K562 (cell line): ENCODE measurements around the gene UNC80. TPM values are rescaled to one million over a fixed set of nuclear protein-coding genes. Genes with fewer than 3 reads are reported as not detected.

Experiments
- ATAC-seq: fragments of 200-7000 bp; cut with Tn5 transposase; 3 replicates; pipeline ENCODE4 v1.9.1; 2020; ENCODE audit warnings: moderate library complexity
- BruUV-seq: library from RNA; stranded (reverse); fragments of 400-500 nt; replicated peaks from 2 replicates; lab custom pipeline; 2021; lab: Mats Ljungman, UMichigan
- CTCF ChIA-PET: fragments of 300-600 bp; formaldehyde crosslinking; extraction: SDS; loops from one replicate; lab custom pipeline; 2021; ENCODE audit warnings: low intra/inter-chr PET ratio; lab: Yijun Ruan, JAX
- POLR2A ChIA-PET: fragments of 300-600, 350-650 bp; sonication (Branson Sonifier 250); formaldehyde crosslinking; extraction: SDS; loops from one replicate; lab custom pipeline; 2021; ENCODE audit warnings: antibody characterized with exemption, inconsistent platforms; lab: Yijun Ruan, JAX
- DNase-seq, 4 experiments: peaks; one replicate each; pipeline versions ENCODE4 v3.0.0 to v3.0.0-alpha.2; 2011 to 2018; ENCODE audit warnings: low spot score in 3 of 4, mixed read lengths in 3 of 4; ENCODE audit errors: extremely low read depth in 1 of 4
- FAIRE-seq: peaks from 2 replicates; lab custom pipeline; 2011; peaks lifted over from hg19 to GRCh38; lab: Jason Lieb, UNC
- H2AFZ ChIP-seq: 2 replicates; pipeline ENCODE4 v1.6.0; 2011; ENCODE audit warnings: low read depth, low read length, control low read depth, inconsistent platforms
- H3K27ac ChIP-seq: fragments of 200-600 bp; 3 replicates; pipeline ENCODE4 v1.8.0; 2011; ENCODE audit warnings: low read depth, mild to moderate bottlenecking, control low read depth, inconsistent platforms, low read length, moderate library complexity, mixed read lengths; ENCODE audit errors: extremely low read depth
- H3K27me3 ChIP-seq, 2 experiments: fragments of 300-600 bp in 1 of 2; 2 replicates in 1 of 2; 3 replicates in 1 of 2; pipeline versions ENCODE4 v1.6.0 to v1.8.0; 2011; ENCODE audit warnings: inconsistent platforms in 2 of 2, low read length in 2 of 2, mild to moderate bottlenecking in 1 of 2, mixed read lengths in 1 of 2, moderate library complexity in 1 of 2; ENCODE audit not compliant: control insufficient read depth in 2 of 2, insufficient read depth in 2 of 2
- H3K36me3 ChIP-seq: fragments of 300-600 bp; 3 replicates; pipeline ENCODE4 v1.8.0; 2011; ENCODE audit warnings: mild to moderate bottlenecking, low read length, inconsistent platforms; ENCODE audit not compliant: control insufficient read depth, insufficient read depth
- H3K4me1 ChIP-seq, 2 experiments: fragments of 200-600 bp in 1 of 2; replicated peaks in 1 of 2; 2 replicates in 1 of 2; 3 replicates in 1 of 2; pipeline versions ENCODE4 v1.5.1 to v1.8.0; 2011; ENCODE audit warnings: inconsistent platforms in 2 of 2, low read length in 2 of 2, mild to moderate bottlenecking in 1 of 2, mixed read lengths in 1 of 2, moderate library complexity in 1 of 2; ENCODE audit not compliant: control insufficient read depth in 2 of 2, insufficient read depth in 2 of 2
- H3K4me2 ChIP-seq: 2 replicates; pipeline ENCODE4 v1.6.1; 2011; ENCODE audit warnings: low read length, control low read depth, inconsistent platforms, mixed read lengths; ENCODE audit not compliant: insufficient read depth
- H3K4me3 ChIP-seq: fragments of 200-600 bp; sonication (generic), shearing (Covaris generic); 2 replicates; pipeline ENCODE4 v1.5.1; 2016; ENCODE audit warnings: control low read depth, inconsistent platforms
- H3K79me2 ChIP-seq: fragments of 200-600 bp; 3 replicates; pipeline ENCODE4 v1.8.0; 2011; ENCODE audit warnings: low read length, inconsistent platforms; ENCODE audit not compliant: control insufficient read depth, insufficient read depth
- H3K9ac ChIP-seq, 2 experiments: 2 replicates each; pipeline versions ENCODE4 v1.6.0 to v1.6.1; 2011; ENCODE audit warnings: low read depth in 2 of 2, low read length in 2 of 2, control low read depth in 1 of 2, inconsistent platforms in 1 of 2, mild to moderate bottlenecking in 1 of 2, mixed read lengths in 1 of 2; ENCODE audit not compliant: insufficient read depth in 1 of 2
- H3K9me1 ChIP-seq: one replicate; pipeline ENCODE4 v1.6.0; 2011; ENCODE audit warnings: inconsistent platforms, mild to moderate bottlenecking, low read length, moderate library complexity; ENCODE audit not compliant: control insufficient read depth, insufficient read depth
- H3K9me3 ChIP-seq: replicated peaks from 2 replicates; pipeline ENCODE4 v1.5.1; 2011; ENCODE audit warnings: low read depth, low read length, inconsistent platforms; ENCODE audit not compliant: control insufficient read depth, insufficient read depth
- H4K20me1 ChIP-seq: replicated peaks from 2 replicates; pipeline ENCODE4 v1.6.1; 2011; ENCODE audit warnings: low read length, inconsistent platforms, mixed read lengths; ENCODE audit not compliant: control insufficient read depth, insufficient read depth
- E2F4 ChIP-seq: sonication (generic); formaldehyde crosslinking; IDR thresholded peaks from 2 replicates; pipeline ENCODE4 v1.8.0; 2022; ENCODE audit warnings: mild to moderate bottlenecking, low read depth, missing genetic modification reagents
- MCM7 ChIP-seq, 2 experiments: fragments of 450-650 bp; IDR thresholded peaks; 2 replicates each; pipeline ENCODE4 v1.6.1; 2016 to 2018
- WGBS: fragments of 100-300 bp; shearing (Covaris generic); methylation state at CpG from one replicate; pipeline ENCODE4 v1.1.6; 2016; ENCODE audit warnings: low coverage, mixed read lengths; ENCODE audit not compliant: insufficient coverage; ENCODE audit errors: missing lambda C conversion rate; 5-methylcytosine and 5-hydroxymethylcytosine counted together
- in situ Hi-C: fragments of 300-500 bp; cut with MboI; formaldehyde crosslinking; loops from 4 replicates; pipeline ENCODE4 v1.15.0; 2018; ENCODE audit warnings: inconsistent platforms, mixed read lengths
- intact Hi-C: fragments of 100-400 bp; cut with micrococcal nuclease; formaldehyde crosslinking; loops from 2 replicates; pipeline ENCODE4 v1.14.2; 2022
- polyA plus RNA-seq, 8 experiments: library from polyadenylated mRNA; depleted of rRNA in 4 of 8; stranded (reverse) in 5 of 8; unstranded in 3 of 8; fragments of >200 nt; fragmentation: Nextera tagmentation in 2 of 8; fragmentation: Illumina TruSeq in 1 of 8; extraction: Ambion mirVana in 2 of 8; extraction: Trizol in 1 of 8; gene quantifications; 2 replicates each; pipeline versions ENCODE4 v1.2.1 to v1.2.3, GENCODE V29; 2011 to 2014; ENCODE audit warnings: inconsistent platforms in 1 of 8, missing spikeins in 1 of 8
- total RNA-seq, 7 experiments: library from RNA; depleted of rRNA in 6 of 7; stranded (reverse); fragments of >200 nt in 6 of 7; fragmentation: Illumina TruSeq in 2 of 7; extraction: Trizol in 2 of 7; gene quantifications; 2 replicates each; pipeline versions ENCODE4 v1.2.1 to v1.2.3, GENCODE V29; 2011 to 2021; ENCODE audit warnings: low replicate concordance in 1 of 7

Gene UNC80
- total and polyA plus RNA-seq, 9 of the 15 experiments (the other 6 are each of a cell fraction or from before 2014, with no cell fraction given): under 0.01 to 0.04 (median 0.01) TPM; not detected in 5

- Histone ChIP-seq H3K79me2 (no peaks in the 10 kb centered on the region), H3K4me1 (no peaks in the 10 kb centered on the region), H3K9me3 (no peaks in the 10 kb centered on the region), H3K4me3 (no peak overlapping the region), H3K27ac (no peak overlapping the region), H3K4me2 (no peak overlapping the region), H3K9ac (no peak overlapping the region), H2AFZ (no peak overlapping the region), H3K9me1 (no peaks in the 10 kb centered on the region), H4K20me1 (no peaks in the 10 kb centered on the region), H3K36me3 (no peaks in the 10 kb centered on the region), H3K27me3 (no peaks in the 10 kb centered on the region)
- no TSS peak for BruUV-seq
- FAIRE-seq: no peak
- in situ Hi-C loops (no loop called here), intact Hi-C loops (no loop called here)
- DNase-seq: no peak
- ChIA-PET CTCF (no interaction called here), POLR2A (no interaction called here)
- no peak for ATAC-seq
- TF ChIP-seq MCM7 (IDR thresholded peaks at IDR 0.05): no peak
- WGBS: 0% methylated on average over 3 of the region's 4 CpGs
These were observed 139.9 kb downstream of the UNC80 start for GRCh38 chr2:209911486-209911885.

DNA sequence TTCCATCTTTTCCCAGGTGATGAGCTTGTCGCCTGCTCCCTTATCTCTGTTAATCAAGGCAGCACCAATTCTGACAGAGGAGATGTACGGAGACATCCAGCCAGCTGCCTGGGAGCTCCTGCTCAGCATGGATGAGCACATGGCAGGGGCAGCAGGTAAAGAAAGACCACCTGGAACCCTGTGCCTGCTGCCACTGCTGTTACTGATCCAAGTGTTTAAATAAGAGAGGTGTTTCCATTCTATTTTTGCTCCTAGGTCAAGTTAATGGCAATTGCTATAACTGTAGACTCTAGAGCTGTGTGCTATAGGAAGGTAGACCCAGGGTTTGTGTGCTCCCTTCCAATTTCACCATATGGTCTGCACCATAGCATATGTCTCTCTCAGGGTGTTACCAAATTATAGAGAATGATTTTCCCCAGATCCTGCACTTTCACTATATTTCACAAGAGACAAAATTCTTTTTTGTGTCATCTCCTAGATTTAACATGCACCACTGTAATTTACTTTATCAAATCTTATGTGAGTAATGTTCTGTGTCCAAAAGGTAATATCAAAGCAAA, 142.2 kb downstream of the UNC80 start:
- intact Hi-C loops (no loop called here), in situ Hi-C loops (no loop called here)
- no peak overlapping the region for H3K4me2 ChIP-seq
- 0% methylated on average over 2 of the region's 2 CpGs for WGBS
- H3K9me3 ChIP-seq: no peaks in the 10 kb centered on the region
- CTCF ChIA-PET: no interaction called here
- no peaks in the 10 kb centered on the region for H3K9me1 ChIP-seq
- H3K79me2 ChIP-seq: no peaks in the 10 kb centered on the region
- H3K27ac ChIP-seq: no peak overlapping the region
- H3K4me1 ChIP-seq: no peaks in the 10 kb centered on the region
- ATAC-seq: no peak
- no peaks in the 10 kb centered on the region for H3K27me3 ChIP-seq
- no peak for DNase-seq
- H2AFZ ChIP-seq: no peak overlapping the region
- FAIRE-seq: no peak
- H3K9ac ChIP-seq: no peak overlapping the region
- no peaks in the 10 kb centered on the region for H3K36me3 ChIP-seq
- BruUV-seq: no TSS peak
- POLR2A ChIA-PET: no interaction called here
- no peak overlapping the region for H3K4me3 ChIP-seq
- no peaks in the 10 kb centered on the region for H4K20me1 ChIP-seq
- TF ChIP-seq E2F4: no peak
